ENCODE data around the gene CNOT11. TPM values are rescaled to one million over a fixed set of nuclear protein-coding genes. Genes with fewer than 3 reads are reported as not detected.

The CNOT11 gene
- total and polyA plus RNA-seq, 2 of the 8 experiments (the other 6 are each of a cell fraction or from before 2014, with no cell fraction given), result 41.5 to 54.6 TPM

DNA sequence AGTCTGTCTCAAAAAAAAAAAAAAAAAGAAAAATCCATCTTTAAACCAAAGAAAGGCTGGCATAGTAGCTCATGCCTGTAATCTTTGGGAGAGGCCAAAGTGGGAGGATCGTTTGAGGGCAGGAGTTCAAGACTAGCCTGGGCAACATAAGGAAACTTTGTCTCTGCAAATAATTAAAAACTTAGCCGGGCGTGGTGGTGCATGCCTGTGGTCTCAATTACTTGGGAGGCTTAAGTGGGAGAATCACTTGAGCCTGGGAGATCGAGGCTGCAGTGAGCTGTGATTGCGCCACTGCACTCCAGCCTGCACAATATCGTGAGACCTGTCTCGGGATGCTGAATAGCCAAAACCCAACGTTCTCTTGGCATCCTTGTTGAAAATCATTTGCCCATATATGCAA lies 6.1 kb downstream of the CNOT11 start (continued):
- TF ChIP-seq YY1 (IDR thresholded peaks at IDR 0.05; ENCODE audit: low read depth, low read length) (no peak), CEBPB (IDR thresholded peaks at IDR 0.05; ENCODE audit: low read depth, low read length) (no peak)
